Measurements from ENCODE around the gene TRIM54.

Gene TRIM54, protein sequence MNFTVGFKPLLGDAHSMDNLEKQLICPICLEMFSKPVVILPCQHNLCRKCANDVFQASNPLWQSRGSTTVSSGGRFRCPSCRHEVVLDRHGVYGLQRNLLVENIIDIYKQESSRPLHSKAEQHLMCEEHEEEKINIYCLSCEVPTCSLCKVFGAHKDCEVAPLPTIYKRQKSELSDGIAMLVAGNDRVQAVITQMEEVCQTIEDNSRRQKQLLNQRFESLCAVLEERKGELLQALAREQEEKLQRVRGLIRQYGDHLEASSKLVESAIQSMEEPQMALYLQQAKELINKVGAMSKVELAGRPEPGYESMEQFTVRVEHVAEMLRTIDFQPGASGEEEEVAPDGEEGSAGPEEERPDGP

DNA sequence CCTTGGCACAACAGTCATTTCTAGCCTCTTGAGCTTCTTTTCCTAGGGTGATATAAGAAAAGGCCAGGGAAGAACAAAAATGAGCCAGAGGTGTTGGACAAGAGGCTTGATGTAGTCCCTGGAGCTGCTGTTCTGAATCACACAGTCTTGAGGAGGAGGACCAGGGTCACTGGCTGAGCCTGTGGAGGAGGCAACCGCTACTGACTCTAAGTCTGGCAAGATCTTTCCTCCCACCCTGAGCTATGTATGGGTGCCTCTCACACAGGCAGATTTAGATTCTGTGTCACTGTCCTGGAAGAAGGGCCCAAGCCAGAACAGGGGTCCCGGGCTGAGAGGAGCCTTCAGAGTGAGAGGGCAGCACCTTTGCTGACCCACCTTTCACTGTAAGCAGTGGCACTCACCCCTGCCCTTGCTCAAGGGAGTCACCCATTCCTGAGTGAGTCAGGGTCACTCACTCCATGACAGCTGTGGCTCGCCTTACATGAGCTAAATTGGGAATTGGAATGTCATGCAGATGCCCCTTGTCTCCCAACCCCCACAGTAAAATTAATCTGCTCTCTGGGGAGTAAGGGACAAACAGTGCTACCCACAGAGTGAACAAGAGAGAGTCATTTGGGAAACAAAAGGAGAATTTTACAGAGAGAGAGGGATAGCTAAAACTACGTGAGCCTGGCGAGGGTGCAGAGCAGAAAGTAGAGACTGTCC, at the start of gene TRIM54:
Gene TRIM54 (plus strand): TSS at position 575 of the 705 bp plus-strand sequence. CDS start 303 bp downstream, outside the sequence.
- peaks cover 6% of the 10 kb centered on the region for H3K4me1 ChIP-seq (ENCODE audit: insufficient read depth, insufficient read length)
- H3K9me3 ChIP-seq (ENCODE audit: insufficient read depth, low read length), result no peaks in the 10 kb centered on the region
- H3K36me3 ChIP-seq (ENCODE audit: insufficient read depth, insufficient read length, low read length), result no peaks in the 10 kb centered on the region
- H3K27me3 ChIP-seq (ENCODE audit: insufficient read depth, insufficient read length), result peaks cover 5% of the 10 kb centered on the region
- DNase-seq (ENCODE audit: low read depth, low spot score), result no peak
- peak within 1 kb of the TSS; percentile 59 for H3K9ac ChIP-seq (ENCODE audit: insufficient read length, low read depth)
- no peak for TF ChIP-seq ZNF274 (IDR thresholded peaks at IDR 0.05; ENCODE audit: low read depth, low read length)
- no peak for TF ChIP-seq SUZ12 (IDR thresholded peaks at IDR 0.05; ENCODE audit: extremely low read depth, insufficient read depth, insufficient read length)
- TF ChIP-seq YY1 (IDR thresholded peaks at IDR 0.05; ENCODE audit: insufficient read depth, insufficient read length), result no peak
- H3K4me3 ChIP-seq (ENCODE audit: insufficient read length, low read depth), result peak within 1 kb of the TSS; percentile 29

DNA sequence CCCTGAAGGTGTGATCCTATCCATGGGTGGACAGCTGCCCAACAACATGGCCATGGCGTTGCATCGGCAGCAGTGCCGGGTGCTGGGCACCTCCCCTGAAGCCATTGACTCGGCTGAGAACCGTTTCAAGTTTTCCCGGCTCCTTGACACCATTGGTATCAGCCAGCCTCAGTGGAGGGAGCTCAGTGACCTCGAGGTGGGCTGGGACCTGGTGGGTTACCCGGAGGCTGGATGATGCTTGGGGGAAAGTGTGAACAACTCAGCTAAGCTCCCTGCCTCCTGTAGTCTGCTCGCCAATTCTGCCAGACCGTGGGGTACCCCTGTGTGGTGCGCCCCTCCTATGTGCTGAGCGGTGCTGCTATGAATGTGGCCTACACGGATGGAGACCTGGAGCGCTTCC, 48.9 kb upstream of the TRIM54 start:
- Histone ChIP-seq H3K4me3 (ENCODE audit: insufficient read length, low read depth) (no peak overlapping the region), H3K4me1 (ENCODE audit: insufficient read depth, insufficient read length) (no peaks in the 10 kb centered on the region), H3K9ac (ENCODE audit: insufficient read length, low read depth) (no peak overlapping the region), H3K9me3 (ENCODE audit: insufficient read depth, low read length) (no peaks in the 10 kb centered on the region), H3K27me3 (ENCODE audit: insufficient read depth, insufficient read length) (no peaks in the 10 kb centered on the region), H3K36me3 (ENCODE audit: insufficient read depth, insufficient read length, low read length) (peaks cover 90% of the 10 kb centered on the region)
- DNase-seq (ENCODE audit: low read depth, low spot score), result no peak
- TF ChIP-seq SUZ12 (IDR thresholded peaks at IDR 0.05; ENCODE audit: extremely low read depth, insufficient read depth, insufficient read length) (no peak), ZNF274 (IDR thresholded peaks at IDR 0.05; ENCODE audit: low read depth, low read length) (no peak), YY1 (IDR thresholded peaks at IDR 0.05; ENCODE audit: insufficient read depth, insufficient read length) (no peak)

DNA sequence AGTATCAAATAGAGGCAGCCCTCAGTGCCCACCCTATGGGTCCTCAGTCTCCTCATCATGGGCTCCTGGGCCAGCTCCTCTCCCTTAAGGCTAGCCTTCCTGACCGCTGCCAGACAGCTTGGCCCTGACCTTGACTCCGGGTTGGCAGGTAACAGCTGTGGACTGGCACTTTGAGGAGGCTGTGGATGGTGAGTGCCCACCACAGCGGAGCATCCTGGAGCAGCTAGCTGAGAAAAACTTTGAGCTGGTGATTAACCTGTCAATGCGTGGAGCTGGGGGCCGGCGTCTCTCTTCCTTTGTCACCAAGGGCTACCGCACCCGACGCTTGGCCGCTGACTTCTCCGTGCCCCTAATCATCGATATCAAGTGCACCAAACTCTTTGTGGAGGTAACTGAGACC, 46.1 kb upstream of the TRIM54 start:
- no peak for DNase-seq (ENCODE audit: low read depth, low spot score)
- Histone ChIP-seq H3K36me3 (ENCODE audit: insufficient read depth, insufficient read length, low read length) (peaks cover 97% of the 10 kb centered on the region), H3K9ac (ENCODE audit: insufficient read length, low read depth) (no peak overlapping the region), H3K4me1 (ENCODE audit: insufficient read depth, insufficient read length) (no peaks in the 10 kb centered on the region), H3K27me3 (ENCODE audit: insufficient read depth, insufficient read length) (no peaks in the 10 kb centered on the region), H3K4me3 (ENCODE audit: insufficient read length, low read depth) (no peak overlapping the region), H3K9me3 (ENCODE audit: insufficient read depth, low read length) (no peaks in the 10 kb centered on the region)
- TF ChIP-seq SUZ12 (IDR thresholded peaks at IDR 0.05; ENCODE audit: extremely low read depth, insufficient read depth, insufficient read length) (no peak), YY1 (IDR thresholded peaks at IDR 0.05; ENCODE audit: insufficient read depth, insufficient read length) (no peak), ZNF274 (IDR thresholded peaks at IDR 0.05; ENCODE audit: low read depth, low read length) (no peak)

DNA sequence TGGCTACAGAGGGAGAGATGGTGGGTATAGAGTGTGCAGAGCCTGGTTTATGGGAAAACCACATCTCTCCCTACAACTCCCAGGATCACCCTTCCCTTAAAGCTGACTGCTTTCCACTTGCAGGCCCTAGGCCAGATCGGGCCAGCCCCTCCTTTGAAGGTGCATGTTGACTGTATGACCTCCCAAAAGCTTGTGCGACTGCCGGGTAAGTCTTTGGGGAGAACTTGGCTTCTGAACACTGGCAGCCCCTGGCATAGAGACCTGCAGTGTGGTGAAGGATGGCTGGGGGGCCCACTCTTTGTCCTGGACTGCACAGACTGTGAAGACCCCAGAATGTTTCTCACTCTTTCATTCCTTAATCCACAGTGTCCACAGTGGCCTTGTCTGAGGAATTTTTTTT, 45.6 kb upstream of the TRIM54 start:
- TF ChIP-seq SUZ12 (IDR thresholded peaks at IDR 0.05; ENCODE audit: extremely low read depth, insufficient read depth, insufficient read length) (no peak), ZNF274 (IDR thresholded peaks at IDR 0.05; ENCODE audit: low read depth, low read length) (no peak), YY1 (IDR thresholded peaks at IDR 0.05; ENCODE audit: insufficient read depth, insufficient read length) (no peak)
- no peak overlapping the region for H3K4me3 ChIP-seq (ENCODE audit: insufficient read length, low read depth)
- no peak for DNase-seq (ENCODE audit: low read depth, low spot score)
- peaks cover 97% of the 10 kb centered on the region for H3K36me3 ChIP-seq (ENCODE audit: insufficient read depth, insufficient read length, low read length)
- H3K4me1 ChIP-seq (ENCODE audit: insufficient read depth, insufficient read length), result no peaks in the 10 kb centered on the region
- H3K9me3 ChIP-seq (ENCODE audit: insufficient read depth, low read length), result no peaks in the 10 kb centered on the region
- no peak overlapping the region for H3K9ac ChIP-seq (ENCODE audit: insufficient read length, low read depth)
- H3K27me3 ChIP-seq (ENCODE audit: insufficient read depth, insufficient read length), result no peaks in the 10 kb centered on the region

DNA sequence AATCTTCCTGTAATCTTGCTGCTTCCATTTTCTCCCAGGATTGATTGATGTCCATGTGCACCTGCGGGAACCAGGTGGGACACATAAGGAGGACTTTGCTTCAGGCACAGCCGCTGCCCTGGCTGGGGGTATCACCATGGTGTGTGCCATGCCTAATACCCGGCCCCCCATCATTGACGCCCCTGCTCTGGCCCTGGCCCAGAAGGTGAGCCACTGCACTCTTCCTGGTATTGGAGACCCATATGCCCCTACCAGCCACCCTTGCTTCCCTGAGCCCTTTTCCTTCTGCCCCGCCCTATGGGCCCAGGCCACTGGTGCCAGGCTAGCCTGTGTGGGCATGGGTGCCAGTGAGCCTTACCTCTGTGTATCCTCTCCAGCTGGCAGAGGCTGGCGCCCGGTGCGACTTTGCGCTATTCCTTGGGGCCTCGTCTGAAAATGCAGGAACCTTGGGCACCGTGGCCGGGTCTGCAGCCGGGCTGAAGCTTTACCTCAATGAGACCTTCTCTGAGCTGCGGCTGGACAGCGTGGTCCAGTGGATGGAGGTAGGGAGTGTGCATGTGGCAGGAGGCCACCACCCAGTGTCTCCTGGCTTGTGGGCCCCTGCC, 44.8 kb upstream of the TRIM54 start:
- TF ChIP-seq ZNF274 (IDR thresholded peaks at IDR 0.05; ENCODE audit: low read depth, low read length) (no peak), YY1 (IDR thresholded peaks at IDR 0.05; ENCODE audit: insufficient read depth, insufficient read length) (no peak), SUZ12 (IDR thresholded peaks at IDR 0.05; ENCODE audit: extremely low read depth, insufficient read depth, insufficient read length) (no peak)
- no peak overlapping the region for H3K9ac ChIP-seq (ENCODE audit: insufficient read length, low read depth)
- no peak overlapping the region for H3K4me3 ChIP-seq (ENCODE audit: insufficient read length, low read depth)
- no peaks in the 10 kb centered on the region for H3K27me3 ChIP-seq (ENCODE audit: insufficient read depth, insufficient read length)
- no peaks in the 10 kb centered on the region for H3K9me3 ChIP-seq (ENCODE audit: insufficient read depth, low read length)
- no peaks in the 10 kb centered on the region for H3K4me1 ChIP-seq (ENCODE audit: insufficient read depth, insufficient read length)
- DNase-seq (ENCODE audit: low read depth, low spot score), result no peak
- peaks cover 97% of the 10 kb centered on the region for H3K36me3 ChIP-seq (ENCODE audit: insufficient read depth, insufficient read length, low read length)

DNA sequence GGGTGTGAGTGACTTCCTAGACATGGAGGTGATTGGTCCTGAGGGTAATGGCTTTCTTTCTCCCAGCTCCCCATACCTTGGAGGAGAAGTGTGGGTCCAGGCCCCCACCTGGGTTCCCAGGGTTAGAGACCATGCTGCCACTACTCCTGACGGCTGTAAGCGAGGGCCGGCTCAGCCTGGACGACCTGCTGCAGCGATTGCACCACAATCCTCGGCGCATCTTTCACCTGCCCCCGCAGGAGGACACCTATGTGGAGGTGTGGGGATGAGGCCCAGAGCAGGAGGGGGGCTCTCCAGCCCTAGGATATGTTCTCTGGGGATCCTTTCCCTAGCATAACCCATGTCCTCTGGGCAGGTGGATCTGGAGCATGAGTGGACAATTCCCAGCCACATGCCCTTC, 43.3 kb upstream of the TRIM54 start:
- DNase-seq (ENCODE audit: low read depth, low spot score), result no peak
- TF ChIP-seq SUZ12 (IDR thresholded peaks at IDR 0.05; ENCODE audit: extremely low read depth, insufficient read depth, insufficient read length) (no peak), ZNF274 (IDR thresholded peaks at IDR 0.05; ENCODE audit: low read depth, low read length) (no peak), YY1 (IDR thresholded peaks at IDR 0.05; ENCODE audit: insufficient read depth, insufficient read length) (no peak)
- Histone ChIP-seq H3K9me3 (ENCODE audit: insufficient read depth, low read length) (no peaks in the 10 kb centered on the region), H3K4me3 (ENCODE audit: insufficient read length, low read depth) (no peak overlapping the region), H3K36me3 (ENCODE audit: insufficient read depth, insufficient read length, low read length) (peaks cover 97% of the 10 kb centered on the region), H3K4me1 (ENCODE audit: insufficient read depth, insufficient read length) (no peaks in the 10 kb centered on the region), H3K27me3 (ENCODE audit: insufficient read depth, insufficient read length) (no peaks in the 10 kb centered on the region), H3K9ac (ENCODE audit: insufficient read length, low read depth) (no peak overlapping the region)

DNA sequence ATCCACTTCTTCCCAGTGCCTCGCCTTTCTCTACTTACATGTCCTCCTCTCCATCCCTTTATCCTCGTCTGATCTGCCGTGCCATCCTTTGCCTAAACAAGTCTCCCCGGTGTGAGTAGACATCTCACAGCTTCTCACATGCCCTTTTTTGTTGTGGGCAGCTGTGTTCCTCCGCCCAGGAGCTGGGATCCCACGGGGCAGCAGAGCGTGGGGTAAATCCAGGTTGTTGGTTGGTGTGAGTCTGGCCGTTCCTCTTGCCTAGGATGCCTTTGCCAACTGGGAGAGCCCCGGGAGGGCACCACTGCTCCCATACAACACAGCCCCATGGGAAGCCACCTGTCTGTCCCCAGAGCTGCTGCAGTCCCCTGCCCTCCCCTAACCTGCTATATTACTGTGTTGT, 41.8 kb upstream of the TRIM54 start:
- peaks cover 95% of the 10 kb centered on the region for H3K36me3 ChIP-seq (ENCODE audit: insufficient read depth, insufficient read length, low read length)
- H3K4me3 ChIP-seq (ENCODE audit: insufficient read length, low read depth), result no peak overlapping the region
- TF ChIP-seq SUZ12 (IDR thresholded peaks at IDR 0.05; ENCODE audit: extremely low read depth, insufficient read depth, insufficient read length) (no peak), YY1 (IDR thresholded peaks at IDR 0.05; ENCODE audit: insufficient read depth, insufficient read length) (no peak), ZNF274 (IDR thresholded peaks at IDR 0.05; ENCODE audit: low read depth, low read length) (no peak)
- no peaks in the 10 kb centered on the region for H3K4me1 ChIP-seq (ENCODE audit: insufficient read depth, insufficient read length)
- H3K9ac ChIP-seq (ENCODE audit: insufficient read length, low read depth), result no peak overlapping the region
- no peak for DNase-seq (ENCODE audit: low read depth, low spot score)
- no peaks in the 10 kb centered on the region for H3K9me3 ChIP-seq (ENCODE audit: insufficient read depth, low read length)
- H3K27me3 ChIP-seq (ENCODE audit: insufficient read depth, insufficient read length), result no peaks in the 10 kb centered on the region

Data from NT2/D1 (cell line).